ENCODE data around the gene WDR5. TPM values are rescaled to one million over a fixed set of nuclear protein-coding genes. Genes with fewer than 3 reads are reported as not detected.

WDR5 gene
- total and polyA plus RNA-seq, 9 of the 15 experiments (the other 6 are each of a cell fraction or from before 2014, with no cell fraction given), result 3.0 to 56.8 (median 38.6) TPM

DNA sequence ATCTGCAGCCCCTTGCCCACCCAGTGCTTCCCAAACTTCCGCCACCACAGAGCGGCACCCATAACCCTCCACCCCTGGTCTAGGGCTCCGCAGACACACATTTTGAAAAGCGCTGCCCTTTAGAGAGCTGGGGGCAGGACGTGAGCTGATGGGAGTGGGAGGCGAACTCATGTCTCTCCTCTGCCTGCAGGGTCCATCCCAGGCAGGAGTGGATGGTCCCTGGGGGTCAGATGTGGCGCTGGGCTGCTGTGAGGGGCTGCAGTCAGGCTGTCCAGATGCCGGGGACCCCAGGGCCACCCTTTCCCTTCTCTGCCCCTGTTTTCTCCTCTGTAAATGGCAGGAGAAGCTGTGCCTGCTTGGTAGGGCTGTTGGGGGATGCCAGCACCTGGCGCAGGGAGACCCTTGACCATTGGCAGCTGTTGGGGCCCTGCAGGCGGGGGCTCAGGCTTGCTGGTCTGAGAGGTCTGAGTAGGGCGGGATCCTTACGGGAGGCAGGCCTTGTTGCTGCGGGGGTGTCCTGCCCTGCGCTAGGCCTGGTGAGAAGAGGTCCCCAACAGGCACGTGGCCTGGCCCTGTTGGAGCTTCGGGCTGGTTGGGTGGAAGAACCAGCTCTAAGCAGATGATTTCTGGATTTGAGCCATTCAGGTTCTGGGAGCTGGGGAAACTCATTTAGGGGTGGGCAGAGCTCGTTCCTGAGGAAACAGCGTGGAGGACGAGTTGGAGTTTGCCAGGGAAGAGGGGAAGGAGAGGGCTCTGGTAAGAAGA is 38.8 kb downstream of the WDR5 start:
- Histone ChIP-seq H2AFZ (ENCODE audit: low read depth, low read length) (0 out of 2 replicates have a peak overlapping the region, but pooled peaks have one; percentile 59), H3K9me3 (replicated peaks; ENCODE audit: control insufficient read depth, insufficient read depth, low read depth, low read length) (no peaks in the 10 kb centered on the region), H3K9me1 (ENCODE audit: control insufficient read depth, insufficient read depth, low read length) (no peaks in the 10 kb centered on the region), H3K27me3 (ENCODE audit: control insufficient read depth in 2 of 2, insufficient read depth in 2 of 2, low read length in 2 of 2) (peaks cover 29 to 65% of the 10 kb centered on the region in 2 experiments; a peak in 4 of 5 replicates), H3K4me1 (replicated peaks in 1 of 2; ENCODE audit: control insufficient read depth in 2 of 2, insufficient read depth in 2 of 2, low read length in 2 of 2) (peaks cover 2 to 54% of the 10 kb centered on the region in 2 experiments; a peak in 3 of 5 replicates), H3K27ac (ENCODE audit: extremely low read depth, low read depth, low read length) (no peak overlapping the region), H3K4me2 (ENCODE audit: insufficient read depth, low read length) (no peak overlapping the region), H3K36me3 (ENCODE audit: control insufficient read depth, insufficient read depth, low read length) (no peaks in the 10 kb centered on the region), H3K79me2 (ENCODE audit: control insufficient read depth, insufficient read depth, low read length) (no peaks in the 10 kb centered on the region), H3K4me3 (no peak overlapping the region), H4K20me1 (replicated peaks; ENCODE audit: control insufficient read depth, insufficient read depth, low read length) (no peaks in the 10 kb centered on the region; the same call in 1 of the 2 replicates), H3K9ac (ENCODE audit: insufficient read depth in 1 of 2, low read depth in 2 of 2, low read length in 2 of 2) (peak overlapping the region in 1 of 2 experiments; percentile 45; a peak in 1 of 4 replicates)
- TF ChIP-seq, protein P1, sequence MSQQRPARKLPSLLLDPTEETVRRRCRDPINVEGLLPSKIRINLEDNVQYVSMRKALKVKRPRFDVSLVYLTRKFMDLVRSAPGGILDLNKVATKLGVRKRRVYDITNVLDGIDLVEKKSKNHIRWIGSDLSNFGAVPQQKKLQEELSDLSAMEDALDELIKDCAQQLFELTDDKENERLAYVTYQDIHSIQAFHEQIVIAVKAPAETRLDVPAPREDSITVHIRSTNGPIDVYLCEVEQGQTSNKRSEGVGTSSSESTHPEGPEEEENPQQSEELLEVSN (IDR thresholded peaks at IDR 0.05; ENCODE audit: borderline replicate concordance in 1 of 2, extremely low read depth in 1 of 2, insufficient read depth in 1 of 2, insufficient read length in 1 of 2, low read depth in 1 of 2, low read length in 1 of 2, poor library complexity in 1 of 2, severe bottlenecking in 1 of 2), result peak in 1 of 2 experiments; percentile 9
- TF ChIP-seq ZNF778 (CRISPR knock-in tag; IDR thresholded peaks at IDR 0.05), result no peak
- TF ChIP-seq L3MBTL2 (IDR thresholded peaks at IDR 0.05), result peak; percentile 23; the same call in 1 of the 2 replicates
- in situ Hi-C loops (cut with MboI), result no loop called here
- ChIA-PET CTCF (ENCODE audit: low intra/inter-chr PET ratio) (no interaction called here), POLR2A (interaction anchor here (0.6 to 1.1 kb wide), 3 partner anchors 10 to 119 kb away, joined by 3 to 4 read pairs (median 3); partner anchors contain the start of gene RNU6ATAC)
- ATAC-seq, result no peak
- DNase-seq (ENCODE audit: extremely low read depth in 1 of 4, low spot score in 3 of 4), result no peak
- 21% methylated on average over 14 of the region's 19 CpGs for WGBS (ENCODE audit: insufficient coverage, low coverage, missing lambda C conversion rate)
- intact Hi-C loops (cut with micrococcal nuclease), result loop anchor here (10.0 kb wide), 1 partner anchor 150 kb away; the partner anchor contains the start of gene RXRA
- FAIRE-seq, result no peak
- BruUV-seq (replicated peaks), result no TSS peak

Data from K562 (cell line).